Neural progenitor cell (in vitro differentiated cells): ENCODE data around the gene PHKA2. TPM values are rescaled to one million over a fixed set of nuclear protein-coding genes. Genes with fewer than 3 reads are reported as not detected.
A peak's percentile ranks its signal among the peaks of the same experiment; 100 is the strongest.
"Not testable (repeated sequence)": the region's sequence is repeated elsewhere in the genome, so short reads cannot be mapped to it uniquely, and the experiment has no call there.

Experiments
- DNase-seq: peaks from one replicate; pipeline ENCODE4 v3.0.0-alpha.2; 2016; ENCODE audit warnings: low spot score
- H2AFZ ChIP-seq: fragments of 200-600 bp; sonication (generic); replicated peaks from 2 replicates; pipeline ENCODE4 v1.6.1; 2016; ENCODE audit warnings: antibody characterized with exemption
- H3F3A ChIP-seq: fragments of 200-600 bp; sonication (generic); 2 replicates; pipeline ENCODE4 v1.6.1; 2016; ENCODE audit warnings: antibody characterized with exemption, low read depth
- H3K27ac ChIP-seq: fragments of 200-600 bp; sonication (generic); 2 replicates; pipeline ENCODE4 v1.5.1; 2016; ENCODE audit warnings: mild to moderate bottlenecking
- H3K27me3 ChIP-seq: fragments of 200-600 bp; sonication (generic); 2 replicates; pipeline ENCODE4 v1.6.1; 2016; ENCODE audit warnings: mild to moderate bottlenecking, moderate library complexity
- H3K36me3 ChIP-seq: fragments of 200-600 bp; sonication (generic); 2 replicates; pipeline ENCODE4 v1.5.1; 2016
- H3K4me1 ChIP-seq: fragments of 200-600 bp; sonication (generic); 2 replicates; pipeline ENCODE4 v1.6.1; 2016; ENCODE audit warnings: mixed run types
- H3K4me2 ChIP-seq: fragments of 200-600 bp; sonication (generic); 2 replicates; pipeline ENCODE4 v1.6.1; 2016
- H3K4me3 ChIP-seq: fragments of 200-600 bp; sonication (generic); 2 replicates; pipeline ENCODE4 v1.5.1; 2016
- H3K79me2 ChIP-seq: fragments of 200-600 bp; sonication (generic); 2 replicates; pipeline ENCODE4 v1.6.1; 2016; ENCODE audit warnings: low read depth
- H3K9ac ChIP-seq: fragments of 200-600 bp; sonication (generic); 2 replicates; pipeline ENCODE4 v1.6.1; 2016
- H3K9me3 ChIP-seq: fragments of 200-600 bp; sonication (generic); 2 replicates; pipeline ENCODE4 v1.5.1; 2016; ENCODE audit warnings: low read depth
- H4K20me1 ChIP-seq: fragments of 200-600 bp; sonication (generic); 2 replicates; pipeline ENCODE4 v1.6.1; 2016; ENCODE audit warnings: low read depth
- H3K27ac Mint-ChIP-seq: 3 replicates; pipeline ENCODE4 v1.8.0; 2021; ENCODE audit warnings: mixed read lengths
- H3K27me3 Mint-ChIP-seq: 2 replicates; pipeline ENCODE4 v1.8.0; 2022; ENCODE audit warnings: low read depth, mild to moderate bottlenecking, inconsistent platforms, moderate library complexity, mixed read lengths; ENCODE audit not compliant: insufficient read depth
- H3K36me3 Mint-ChIP-seq: 3 replicates; pipeline ENCODE4 v1.8.0; 2021; ENCODE audit warnings: mixed read lengths
- H3K4me1 Mint-ChIP-seq: 3 replicates; pipeline ENCODE4 v1.8.0; 2021; ENCODE audit warnings: mixed read lengths
- H3K4me3 Mint-ChIP-seq: 3 replicates; pipeline ENCODE4 v1.8.0; 2021; ENCODE audit warnings: mild to moderate bottlenecking, moderate library complexity, mixed read lengths
- H3K9me3 Mint-ChIP-seq: 3 replicates; pipeline ENCODE4 v1.8.0; 2020; ENCODE audit warnings: mixed read lengths
- EZH2 ChIP-seq: fragments of 200-600 bp; sonication (generic); IDR thresholded peaks from 2 replicates; pipeline ENCODE4 v1.6.1; 2017; ENCODE audit warnings: antibody characterized with exemption, mild to moderate bottlenecking, moderate library complexity
- EZH2phosphoT487 ChIP-seq: fragments of 200-600 bp; sonication (generic); IDR thresholded peaks from 2 replicates; pipeline ENCODE4 v1.6.1; 2017; ENCODE audit warnings: antibody characterized with exemption
- total RNA-seq: library from RNA; depleted of rRNA; stranded (reverse); fragments of >200 nt; gene quantifications from 2 replicates; pipeline ENCODE4 v1.2.3, GENCODE V29; 2015; ENCODE audit warnings: low replicate concordance
- TF ChIP-seq, protein P1 (sequence below): fragments of 200-600 bp; sonication (generic); IDR thresholded peaks from 2 replicates; pipeline ENCODE4 v1.5.1; 2017; ENCODE audit warnings: antibody characterized with exemption, mild to moderate bottlenecking

Gene PHKA2
- total RNA-seq, 1 donor from 2014 or later, result 18.2 TPM

DNA sequence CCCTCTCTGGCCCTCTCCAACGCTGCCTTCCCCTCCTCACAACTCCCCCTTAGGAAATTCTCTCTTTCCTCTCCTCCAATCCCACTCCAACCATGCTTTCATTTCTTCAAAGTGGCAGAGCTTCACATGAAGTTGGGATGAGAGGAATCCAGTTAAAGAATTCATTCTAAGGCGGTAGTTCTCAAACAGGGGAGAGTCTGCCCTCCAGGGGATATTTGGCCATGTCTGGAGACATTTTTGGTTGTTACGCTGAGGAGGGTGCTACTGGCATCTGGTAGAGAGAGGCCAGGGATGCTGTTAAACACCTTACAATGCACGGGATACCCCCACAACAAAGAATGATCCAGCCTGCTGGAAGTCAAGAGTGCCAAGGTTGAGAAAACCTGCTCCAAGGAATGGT lies 40.5 kb upstream of the PHKA2 start:
- Histone ChIP-seq H3K4me3 (no peak overlapping the region), H3F3A (no peaks in the 10 kb centered on the region), H4K20me1 (no peaks in the 10 kb centered on the region), H3K36me3 (no peaks in the 10 kb centered on the region), H3K27me3 (no peaks in the 10 kb centered on the region), H3K4me2 (no peak overlapping the region), H3K27ac (no peak overlapping the region), H3K79me2 (no peaks in the 10 kb centered on the region), H3K9ac (no peak overlapping the region), H3K4me1 (no peaks in the 10 kb centered on the region), H3K9me3 (no peaks in the 10 kb centered on the region), H2AFZ (no peak overlapping the region)
- TF ChIP-seq EZH2phosphoT487, result no peak
- TF ChIP-seq, protein P1, sequence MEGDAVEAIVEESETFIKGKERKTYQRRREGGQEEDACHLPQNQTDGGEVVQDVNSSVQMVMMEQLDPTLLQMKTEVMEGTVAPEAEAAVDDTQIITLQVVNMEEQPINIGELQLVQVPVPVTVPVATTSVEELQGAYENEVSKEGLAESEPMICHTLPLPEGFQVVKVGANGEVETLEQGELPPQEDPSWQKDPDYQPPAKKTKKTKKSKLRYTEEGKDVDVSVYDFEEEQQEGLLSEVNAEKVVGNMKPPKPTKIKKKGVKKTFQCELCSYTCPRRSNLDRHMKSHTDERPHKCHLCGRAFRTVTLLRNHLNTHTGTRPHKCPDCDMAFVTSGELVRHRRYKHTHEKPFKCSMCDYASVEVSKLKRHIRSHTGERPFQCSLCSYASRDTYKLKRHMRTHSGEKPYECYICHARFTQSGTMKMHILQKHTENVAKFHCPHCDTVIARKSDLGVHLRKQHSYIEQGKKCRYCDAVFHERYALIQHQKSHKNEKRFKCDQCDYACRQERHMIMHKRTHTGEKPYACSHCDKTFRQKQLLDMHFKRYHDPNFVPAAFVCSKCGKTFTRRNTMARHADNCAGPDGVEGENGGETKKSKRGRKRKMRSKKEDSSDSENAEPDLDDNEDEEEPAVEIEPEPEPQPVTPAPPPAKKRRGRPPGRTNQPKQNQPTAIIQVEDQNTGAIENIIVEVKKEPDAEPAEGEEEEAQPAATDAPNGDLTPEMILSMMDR, result no peak
- TF ChIP-seq EZH2, result no peak
- no peak for DNase-seq
- peaks cover 3% of the 10 kb centered on the region for H3K27me3 Mint-ChIP-seq
- no peaks in the 10 kb centered on the region for H3K36me3 Mint-ChIP-seq
- no peak overlapping the region for H3K27ac Mint-ChIP-seq
- H3K9me3 Mint-ChIP-seq, result peaks cover 2% of the 10 kb centered on the region
- no peak overlapping the region for H3K4me3 Mint-ChIP-seq
- no peaks in the 10 kb centered on the region for H3K4me1 Mint-ChIP-seq

DNA sequence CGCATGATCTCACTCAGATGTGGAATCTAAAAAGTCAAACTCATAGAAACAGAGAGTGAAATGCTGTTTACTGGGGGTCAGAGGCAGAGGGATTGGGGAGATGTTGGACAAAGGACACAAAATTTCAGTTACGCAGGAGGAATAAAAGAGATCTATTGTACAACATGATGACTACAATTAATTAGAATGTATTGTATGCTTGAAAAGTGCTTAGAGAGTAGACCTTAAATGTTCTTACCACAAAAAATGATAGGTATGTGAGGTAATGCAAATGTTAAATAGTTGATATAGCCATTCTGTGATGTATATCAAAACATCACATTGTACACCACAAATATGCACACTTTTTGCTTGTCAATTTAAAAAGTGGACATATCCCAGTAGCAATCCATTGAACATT lies 36.1 kb upstream of the PHKA2 start:
- Histone ChIP-seq H3K79me2 (no peaks in the 10 kb centered on the region), H3K27ac (no peak overlapping the region), H3K4me1 (no peaks in the 10 kb centered on the region), H3K4me2 (no peak overlapping the region), H3K4me3 (no peak overlapping the region), H3F3A (no peaks in the 10 kb centered on the region), H4K20me1 (no peaks in the 10 kb centered on the region), H3K9ac (no peak overlapping the region), H3K9me3 (no peaks in the 10 kb centered on the region), H3K27me3 (no peaks in the 10 kb centered on the region), H2AFZ (no peak overlapping the region), H3K36me3 (no peaks in the 10 kb centered on the region)
- Mint-ChIP-seq H3K4me1 (no peaks in the 10 kb centered on the region), H3K27me3 (no peaks in the 10 kb centered on the region), H3K4me3 (no peak overlapping the region), H3K36me3 (no peaks in the 10 kb centered on the region), H3K27ac (no peak overlapping the region), H3K9me3 (peaks cover 3% of the 10 kb centered on the region)
- TF ChIP-seq, protein P1, result no peak
- TF ChIP-seq EZH2, result no peak
- TF ChIP-seq EZH2phosphoT487, result no peak
- DNase-seq, result no peak

DNA sequence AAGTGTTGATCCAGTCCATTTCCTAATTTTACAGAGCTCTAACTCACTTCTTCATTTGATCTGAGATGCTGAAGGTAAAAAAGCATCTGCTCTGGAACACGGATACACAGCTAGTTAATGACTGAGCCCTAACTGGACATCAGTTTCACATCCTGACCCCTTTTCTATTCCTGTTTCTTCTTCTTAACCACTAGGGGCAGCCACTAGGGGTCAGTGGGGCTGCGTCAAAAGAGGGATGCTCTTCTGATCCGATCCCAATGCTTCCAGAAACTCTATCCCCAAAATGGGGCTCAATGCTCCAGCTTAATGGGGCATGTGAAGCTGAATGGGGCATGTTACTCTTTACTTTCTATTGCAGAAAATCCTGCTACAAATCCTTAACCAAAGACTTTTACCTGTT lies 33.4 kb upstream of the PHKA2 start:
- no peaks in the 10 kb centered on the region for H3K27me3 Mint-ChIP-seq
- H3K27me3 ChIP-seq, result no peaks in the 10 kb centered on the region
- H3K9ac ChIP-seq, result no peak overlapping the region
- no peaks in the 10 kb centered on the region for H3K36me3 ChIP-seq
- H2AFZ ChIP-seq, result no peak overlapping the region
- no peaks in the 10 kb centered on the region for H3K4me1 Mint-ChIP-seq
- no peaks in the 10 kb centered on the region for H3K36me3 Mint-ChIP-seq
- H3K9me3 ChIP-seq, result no peaks in the 10 kb centered on the region
- no peaks in the 10 kb centered on the region for H3K79me2 ChIP-seq
- H4K20me1 ChIP-seq, result no peaks in the 10 kb centered on the region
- H3K4me1 ChIP-seq, result no peaks in the 10 kb centered on the region
- TF ChIP-seq EZH2 (no peak), EZH2phosphoT487 (no peak)
- TF ChIP-seq, protein P1, result peak; percentile 65
- no peak overlapping the region for H3K4me3 Mint-ChIP-seq
- H3K9me3 Mint-ChIP-seq, result peaks cover 4% of the 10 kb centered on the region
- no peak overlapping the region for H3K27ac Mint-ChIP-seq
- H3K4me2 ChIP-seq, result no peak overlapping the region
- H3K4me3 ChIP-seq, result no peak overlapping the region
- peak; percentile 66 for DNase-seq
- no peaks in the 10 kb centered on the region for H3F3A ChIP-seq
- no peak overlapping the region for H3K27ac ChIP-seq

DNA sequence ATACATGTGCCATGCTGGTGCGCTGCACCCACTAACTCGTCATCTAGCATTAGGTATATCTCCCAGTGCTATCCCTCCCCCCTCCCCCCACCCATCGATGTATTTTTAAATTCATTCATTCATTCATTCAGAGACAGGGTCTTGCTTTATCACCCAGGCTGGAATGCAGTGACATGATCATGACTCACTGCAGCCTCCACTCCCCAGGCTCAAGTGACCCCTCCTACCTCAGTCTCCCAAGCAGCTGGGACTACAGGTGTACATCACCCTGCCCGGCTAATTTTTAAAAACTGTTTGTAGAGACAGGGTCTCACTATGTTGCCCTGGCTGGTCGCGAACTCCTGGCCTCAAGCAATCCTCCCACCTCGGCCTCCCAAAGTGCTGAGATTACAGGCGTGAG lies 32.7 kb upstream of the PHKA2 start:
- not testable (repeated sequence) for H3K79me2 ChIP-seq, H3K27me3 Mint-ChIP-seq, H2AFZ ChIP-seq, DNase-seq, H3K9me3 ChIP-seq, H3K27ac Mint-ChIP-seq, H3K4me3 Mint-ChIP-seq, H3K27ac ChIP-seq, H3F3A ChIP-seq, H3K4me3 ChIP-seq, H3K4me1 ChIP-seq, H3K9ac ChIP-seq, H3K36me3 Mint-ChIP-seq, H3K9me3 Mint-ChIP-seq, H3K27me3 ChIP-seq, H3K36me3 ChIP-seq, H4K20me1 ChIP-seq, H3K4me2 ChIP-seq, H3K4me1 Mint-ChIP-seq
